Medulla oblongata (tissue), 1 donor: ENCODE data around the gene GCNT2.
"Not testable (repeated sequence)": the region's sequence is repeated elsewhere in the genome, so short reads cannot be mapped to it uniquely, and the experiment has no call there.

ENCODE experiments used
- DNase-seq: peaks from one replicate; pipeline ENCODE4 v3.0.0-alpha.2; 2015; ENCODE audit errors: extremely low spot score

Gene GCNT2

DNA sequence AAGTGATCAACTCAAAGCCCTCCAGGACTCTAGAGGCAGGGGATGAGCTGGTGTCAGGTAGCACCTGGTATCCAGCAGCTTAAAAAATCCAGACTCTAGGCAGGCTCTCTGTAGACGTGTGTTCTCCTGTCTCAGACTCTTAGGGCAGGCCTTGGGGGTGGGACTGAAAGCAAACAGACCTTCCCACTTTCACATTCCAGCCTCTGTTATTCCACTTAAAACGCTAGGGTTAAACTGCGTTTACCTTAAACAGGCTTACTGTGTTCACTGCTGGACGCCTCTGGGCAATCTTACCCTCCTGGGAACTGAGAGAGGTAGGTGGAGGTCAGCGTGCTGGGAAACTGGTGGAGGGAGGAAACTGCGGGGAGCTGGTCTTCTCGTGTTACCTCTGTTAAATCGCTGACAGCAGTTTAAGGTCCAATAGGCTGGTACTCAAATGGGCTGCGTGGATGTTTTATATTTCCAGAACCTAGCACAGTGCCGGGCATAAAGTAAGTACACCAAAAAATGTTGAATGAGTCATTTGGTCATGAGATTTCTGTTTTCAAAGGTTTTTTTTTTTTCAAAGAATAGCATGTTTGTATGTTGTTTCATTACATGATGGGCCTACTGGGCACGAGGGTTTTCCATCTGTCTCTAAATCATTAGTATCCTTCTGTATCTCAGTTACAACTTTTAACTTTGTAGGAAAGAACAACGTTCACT, at the start of gene GCNT2:
TSS of gene GCNT2 (plus strand) at position 248 of the 705 bp plus-strand sequence. CDS start 7,561 bp downstream, outside the sequence.
- no peak for DNase-seq

DNA sequence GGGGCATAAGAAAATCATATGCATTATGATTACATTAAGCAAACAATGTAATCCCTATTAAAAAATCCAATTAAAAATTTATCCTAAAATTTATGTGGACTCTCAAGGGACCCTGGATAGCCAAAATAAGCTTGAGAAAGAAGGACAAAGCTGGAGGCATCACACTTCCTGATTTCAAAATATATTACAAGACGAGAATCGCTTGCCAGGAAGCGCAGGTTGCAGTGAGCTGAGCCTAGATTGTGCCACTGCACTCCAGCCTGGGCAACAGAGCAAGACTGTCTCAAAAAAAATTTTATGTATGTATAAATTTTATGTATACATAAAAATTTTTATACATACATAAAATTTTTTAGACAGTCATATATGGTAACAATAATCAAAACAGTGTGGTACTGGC, 48.5 kb upstream of the GCNT2 start:
- no peak for DNase-seq

DNA sequence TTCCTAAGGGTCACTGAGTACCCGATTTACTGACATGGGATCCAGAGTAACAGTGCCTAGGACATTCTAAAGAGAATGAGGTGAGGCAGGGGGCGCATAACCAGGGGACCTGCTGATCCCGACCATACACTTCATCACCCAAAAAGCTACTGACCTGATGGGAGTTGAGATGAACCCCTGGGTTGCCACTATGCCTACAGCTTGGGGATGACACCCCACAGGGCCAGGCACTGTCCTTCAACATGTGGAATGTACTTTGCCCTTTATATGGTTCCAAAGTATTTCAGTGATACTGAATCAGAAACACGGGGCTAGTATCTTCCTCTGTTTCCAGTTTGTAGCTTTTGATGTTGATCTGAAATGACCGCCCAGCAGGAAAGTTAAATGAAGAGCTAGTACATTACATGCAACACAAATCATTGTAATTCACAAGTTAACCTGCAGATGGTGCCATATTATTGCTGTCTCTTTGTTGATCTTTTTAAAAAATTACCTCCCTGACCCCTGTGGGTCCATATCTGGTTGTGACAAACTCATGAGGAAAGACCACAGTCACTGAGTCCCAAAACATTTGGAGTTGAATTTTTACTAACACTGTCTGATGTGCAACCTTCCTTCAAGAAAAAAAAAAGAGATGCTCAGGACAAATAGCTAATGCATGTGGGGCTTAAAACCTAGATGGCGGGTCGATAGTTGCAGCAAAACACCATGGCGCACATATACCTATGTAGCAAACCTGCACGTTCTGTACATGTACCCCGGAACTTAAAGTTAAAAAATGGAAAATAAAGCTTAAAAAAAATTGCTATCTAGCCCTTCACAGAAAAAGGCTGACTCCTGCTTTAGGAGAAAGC, 42.7 kb upstream of the GCNT2 start:
- DNase-seq: peak; percentile 10

DNA sequence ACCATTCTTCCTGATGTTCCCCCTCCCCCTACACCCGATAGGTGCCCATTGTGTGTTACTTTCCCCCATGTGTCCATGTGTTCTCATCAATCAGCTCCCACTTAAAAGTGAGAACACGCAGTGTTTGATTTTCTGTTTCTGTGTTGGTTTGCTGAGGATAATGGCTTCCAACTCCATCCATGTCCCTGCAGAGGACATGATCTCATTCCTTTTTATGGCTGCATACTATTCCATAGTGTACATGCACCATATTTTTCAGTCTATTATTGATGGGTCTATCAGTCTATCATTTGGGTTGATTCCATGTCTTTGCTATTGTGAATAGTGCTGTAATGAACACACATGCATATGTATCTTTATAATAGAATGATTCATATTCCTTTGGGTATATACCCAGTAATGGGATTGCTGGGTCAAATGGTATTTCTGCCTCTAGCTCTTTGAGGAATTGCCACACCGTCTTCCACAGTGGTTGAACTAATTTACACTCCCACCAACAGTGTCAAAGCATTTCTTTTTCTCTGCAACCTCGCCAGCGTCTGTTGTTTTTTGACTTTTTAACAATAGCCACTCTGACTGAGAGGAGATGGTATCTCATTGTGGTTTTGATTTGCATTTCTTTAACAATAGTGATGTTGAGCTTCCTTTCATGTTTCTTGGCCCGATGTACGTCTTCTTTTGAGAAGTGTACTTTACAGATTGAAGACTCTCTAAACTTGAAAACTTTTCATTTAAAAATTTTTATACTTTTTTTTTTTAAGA, 41.0 kb upstream of the GCNT2 start:
- DNase-seq: no peak

DNA sequence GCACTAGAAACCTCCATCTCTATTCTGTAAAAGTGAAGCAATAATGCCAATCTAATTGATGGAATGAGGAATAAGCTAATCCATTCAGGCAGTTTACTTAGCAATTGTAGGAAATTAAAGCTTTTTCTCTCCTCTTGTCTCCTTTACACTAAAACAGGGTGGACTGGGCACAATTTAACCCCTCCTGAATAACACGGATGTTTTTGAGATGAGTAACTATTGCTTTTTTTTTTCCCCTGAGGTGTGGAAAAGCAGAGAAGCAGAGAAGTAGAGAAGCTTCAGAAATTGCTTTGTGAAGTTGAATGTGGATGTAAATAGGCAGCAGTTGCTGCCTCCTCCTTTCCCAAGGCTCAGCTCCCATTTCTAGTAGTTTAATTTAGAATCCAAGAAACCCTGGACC, 40.0 kb upstream of the GCNT2 start:
- no peak for DNase-seq

DNA sequence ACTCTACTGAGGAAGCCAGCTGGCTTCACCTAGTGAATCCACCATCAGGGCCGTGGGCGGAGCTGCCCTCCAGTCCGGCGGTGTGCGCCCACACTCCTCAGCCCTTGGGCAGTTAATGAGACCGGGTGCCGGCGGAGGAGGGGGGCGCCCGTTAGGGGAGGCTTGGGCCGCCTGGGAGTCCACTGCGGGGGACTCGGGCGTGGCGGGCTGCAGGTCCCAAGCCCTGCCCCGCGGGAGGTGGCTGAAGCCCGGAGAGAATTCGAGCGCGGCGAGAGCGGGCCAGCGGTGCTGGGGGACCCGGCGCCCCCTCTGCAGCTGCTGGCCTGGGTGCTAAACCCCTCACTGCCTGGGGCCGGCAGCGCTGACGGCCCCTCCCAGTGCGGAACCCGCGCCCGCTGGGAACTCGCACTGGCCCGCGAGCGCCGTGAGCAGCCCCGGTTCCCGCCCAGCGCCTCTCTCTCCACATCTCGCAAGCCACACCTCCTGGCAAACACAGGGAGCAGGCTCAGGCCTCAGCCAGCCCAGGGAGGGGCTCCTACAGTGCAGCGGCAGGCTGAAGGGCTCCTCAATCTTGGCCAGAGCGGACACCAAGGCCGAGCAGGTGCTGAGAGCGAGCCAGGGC, 38.4 kb upstream of the GCNT2 start:
- DNase-seq: no peak

DNA sequence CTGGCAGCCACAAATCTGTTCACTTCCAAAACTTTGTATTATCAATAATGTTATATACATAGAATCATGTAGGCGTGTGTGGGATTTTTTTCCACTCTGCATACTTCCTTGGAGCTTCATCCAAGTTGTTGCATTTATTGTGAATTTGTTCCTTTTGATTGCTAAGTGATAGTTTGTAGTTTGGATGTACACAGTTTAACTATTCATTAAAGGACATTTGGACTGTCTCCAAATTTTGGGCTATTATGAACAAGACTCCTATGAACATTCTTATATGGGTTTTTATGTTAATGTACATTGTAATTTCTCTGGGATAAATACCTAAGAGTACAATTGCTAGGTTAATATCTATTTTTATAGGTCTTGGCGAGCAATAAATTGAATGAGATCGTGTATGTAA, 36.2 kb upstream of the GCNT2 start:
- no peak for DNase-seq

DNA sequence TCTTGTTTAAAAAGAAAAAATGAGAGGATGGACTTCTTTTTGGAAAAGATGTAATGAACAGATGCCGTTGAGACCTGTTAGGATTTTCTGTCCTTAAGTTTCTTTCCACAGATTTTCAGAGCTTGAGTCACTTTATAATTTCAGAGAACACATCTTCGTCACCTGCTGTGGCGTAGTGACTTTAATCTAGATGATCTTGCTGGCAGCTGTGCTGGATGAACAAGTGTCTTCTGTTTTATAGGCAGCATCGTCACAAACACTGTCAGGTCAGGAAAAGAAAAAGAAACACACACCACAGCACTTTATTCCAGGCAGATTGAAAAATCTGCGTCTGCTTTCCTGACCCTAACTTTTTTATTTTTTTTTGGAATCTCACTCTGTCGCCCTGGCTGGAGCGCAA, 35.7 kb upstream of the GCNT2 start:
- no peak for DNase-seq

DNA sequence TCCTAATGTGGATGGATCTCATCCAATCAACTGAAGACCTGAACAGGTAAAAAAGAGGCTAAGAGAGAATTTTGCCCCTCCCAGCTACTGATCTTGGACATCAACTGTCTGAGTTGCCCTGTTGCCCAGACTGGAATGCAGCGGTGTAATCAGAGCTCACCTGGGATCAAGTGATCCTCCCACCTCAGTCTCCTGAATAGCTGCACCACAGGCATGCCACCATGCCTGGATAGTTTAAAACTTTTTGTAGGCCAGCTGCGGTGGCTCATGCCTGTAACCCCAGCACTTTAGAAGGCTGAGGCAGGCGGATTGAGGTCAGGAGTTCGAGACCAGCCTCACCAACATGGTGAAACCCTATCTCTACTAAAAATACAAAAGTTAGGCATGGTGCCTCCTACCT, 34.9 kb upstream of the GCNT2 start:
- DNase-seq: no peak

DNA sequence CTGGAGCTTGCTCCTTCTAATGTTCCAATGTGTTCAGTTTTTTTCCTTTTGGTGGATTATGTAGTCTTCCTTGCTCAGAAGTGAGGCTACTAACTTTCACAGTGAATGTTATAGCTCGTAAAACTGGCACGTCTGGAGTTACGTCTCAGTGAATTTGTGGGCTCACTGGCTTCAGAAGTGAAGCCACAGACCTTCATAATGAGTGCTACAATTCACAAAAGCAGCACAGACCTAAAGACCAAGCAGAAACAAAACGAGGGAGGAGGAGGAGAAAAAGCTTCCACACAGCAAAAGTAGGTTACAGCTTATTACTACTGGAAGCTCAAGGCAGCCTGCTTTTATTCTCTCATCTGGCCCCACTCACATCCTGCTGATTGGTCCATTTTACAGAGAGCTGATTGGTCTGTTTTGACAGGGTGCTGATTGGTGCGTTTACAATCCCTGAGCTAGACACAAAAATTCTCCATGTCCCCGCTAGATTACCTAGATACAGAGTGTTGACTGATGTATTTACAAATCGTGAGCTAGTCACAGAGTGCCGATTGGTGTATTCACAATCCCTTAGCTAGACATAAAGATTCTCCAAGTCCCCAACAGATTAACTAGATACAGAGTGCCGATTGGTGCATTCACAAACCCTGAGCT, 34.1 kb upstream of the GCNT2 start:
- not testable (repeated sequence) for DNase-seq

DNA sequence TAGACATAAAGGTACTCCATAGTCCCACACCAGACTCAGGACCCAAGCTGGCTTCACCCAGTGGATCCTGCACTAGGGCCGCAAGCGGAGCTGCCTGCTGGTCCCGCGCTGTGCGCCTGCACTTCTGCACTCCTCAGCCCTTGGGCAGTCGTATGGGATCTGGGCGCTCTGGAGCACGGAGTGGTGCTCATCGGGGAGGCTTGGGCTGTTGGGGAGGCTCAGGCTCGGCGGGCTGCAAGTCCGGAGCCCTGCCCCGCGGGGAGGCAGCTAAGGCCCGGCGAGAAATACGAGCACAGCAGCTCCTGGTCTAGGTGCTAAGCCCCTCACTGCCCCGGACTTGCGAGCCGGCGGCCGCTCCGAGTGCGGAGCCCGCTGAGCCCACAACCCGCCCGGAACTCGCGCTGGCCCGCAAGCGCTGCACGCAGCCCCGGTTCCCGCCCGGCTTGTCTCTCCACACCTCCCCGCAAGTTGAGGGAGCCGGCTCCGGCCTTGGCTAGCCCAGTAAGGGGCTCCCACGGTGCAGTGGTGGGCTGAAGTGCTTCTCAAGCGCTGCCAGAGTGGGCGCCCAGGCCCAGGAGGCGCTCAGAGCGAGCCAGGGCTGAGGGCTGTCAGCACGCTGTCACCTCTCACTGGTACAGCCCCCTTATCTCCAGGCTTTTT, 33.4 kb upstream of the GCNT2 start:
- no peak for DNase-seq

DNA sequence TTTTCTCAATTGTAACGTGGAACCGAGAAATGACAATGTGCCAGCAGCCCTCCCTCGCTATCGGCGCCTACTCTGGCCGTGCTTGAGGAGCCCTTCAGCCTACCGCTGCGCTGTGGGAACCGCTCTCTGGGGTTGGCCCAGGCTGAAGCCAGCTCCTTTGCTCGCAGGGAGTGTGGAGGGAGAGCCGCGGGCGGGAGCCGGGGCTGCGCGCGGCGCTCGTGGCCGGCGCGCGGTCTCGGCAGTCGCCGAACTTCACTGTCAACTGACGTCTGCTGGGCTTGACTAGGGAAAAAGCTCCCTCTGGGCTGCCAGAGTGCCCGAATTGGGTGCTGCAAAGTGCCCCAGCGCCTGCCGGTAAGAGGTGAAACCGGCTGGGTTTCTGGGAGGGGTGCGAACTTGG, 29.7 kb upstream of the GCNT2 start:
- no peak for DNase-seq

DNA sequence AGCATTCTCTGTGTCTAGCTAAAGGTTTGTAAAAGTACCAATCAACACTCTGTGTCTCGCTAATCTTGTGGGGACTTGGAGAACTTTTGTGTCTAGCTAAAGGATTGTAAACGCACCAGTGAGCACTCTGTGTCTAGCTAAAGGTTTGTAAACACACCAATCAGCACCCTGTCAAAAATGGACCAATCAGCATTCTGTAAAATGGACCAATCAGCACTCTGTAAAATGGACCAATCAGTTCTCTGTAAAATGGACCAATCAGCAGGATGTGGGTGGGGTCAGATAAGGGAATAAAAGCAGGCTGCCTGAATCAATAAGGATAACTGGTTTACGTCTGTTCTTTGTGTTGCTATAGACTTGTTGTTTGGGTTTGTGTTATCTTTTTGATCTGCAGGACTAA, 29.2 kb upstream of the GCNT2 start:
- DNase-seq: not testable (repeated sequence)

DNA sequence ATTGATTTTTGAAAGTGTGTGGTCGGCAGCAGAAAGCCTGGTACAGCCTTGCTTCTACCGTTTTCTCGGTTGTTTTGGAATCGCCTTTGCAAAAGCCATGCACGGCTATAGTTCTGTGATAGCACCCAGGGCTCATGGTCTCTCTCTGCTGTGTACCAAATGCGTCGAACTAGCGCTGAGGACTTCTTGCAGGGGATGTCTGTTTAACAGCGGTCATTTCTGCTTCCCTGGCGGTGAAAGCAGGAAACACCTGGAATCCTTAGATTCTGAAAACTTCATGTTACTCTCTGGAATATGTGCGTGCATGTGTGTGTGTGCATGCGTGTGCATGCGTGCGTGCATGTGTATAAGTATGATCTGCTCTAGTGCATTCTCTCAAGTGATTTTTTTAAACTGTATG, 26.1 kb upstream of the GCNT2 start:
- no peak for DNase-seq

DNA sequence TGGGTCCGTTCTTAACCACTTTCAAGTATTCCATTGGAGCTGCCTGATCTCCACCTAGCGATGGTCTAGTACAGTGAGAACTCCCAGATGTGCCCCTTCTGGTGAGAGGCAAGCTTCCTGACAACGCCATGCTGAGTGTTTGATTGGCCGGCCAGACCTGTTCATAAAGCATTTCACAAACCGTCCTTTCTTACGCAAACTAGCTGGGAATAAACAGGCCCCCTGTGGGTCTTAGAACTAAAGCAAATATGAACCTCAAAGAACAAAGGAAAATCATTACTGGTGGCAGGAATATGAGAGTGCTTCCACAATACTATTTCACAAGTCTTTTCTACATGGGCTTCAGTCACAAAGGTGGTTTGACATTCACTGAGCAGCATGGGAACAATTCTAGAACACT, 15.6 kb upstream of the GCNT2 start:
- no peak for DNase-seq

DNA sequence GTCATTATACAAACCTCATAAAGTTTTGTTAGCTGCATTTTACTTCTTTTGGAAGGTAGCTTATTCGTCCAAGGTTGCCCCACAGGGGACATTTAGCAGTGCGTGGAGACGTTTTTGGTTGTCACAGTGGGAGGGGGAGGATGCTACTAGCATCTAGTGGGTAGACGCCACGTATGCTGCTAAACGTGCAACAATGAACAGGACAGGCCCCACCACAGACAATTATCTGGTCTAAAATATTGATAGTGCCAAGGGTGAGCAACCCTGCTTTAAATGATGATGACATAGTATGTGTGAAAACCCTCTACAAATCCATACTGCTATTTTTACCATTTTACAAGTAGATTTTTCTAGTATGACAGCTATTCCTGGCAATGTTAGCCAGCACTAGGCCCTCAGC, 13.9 kb upstream of the GCNT2 start:
- DNase-seq: no peak

DNA sequence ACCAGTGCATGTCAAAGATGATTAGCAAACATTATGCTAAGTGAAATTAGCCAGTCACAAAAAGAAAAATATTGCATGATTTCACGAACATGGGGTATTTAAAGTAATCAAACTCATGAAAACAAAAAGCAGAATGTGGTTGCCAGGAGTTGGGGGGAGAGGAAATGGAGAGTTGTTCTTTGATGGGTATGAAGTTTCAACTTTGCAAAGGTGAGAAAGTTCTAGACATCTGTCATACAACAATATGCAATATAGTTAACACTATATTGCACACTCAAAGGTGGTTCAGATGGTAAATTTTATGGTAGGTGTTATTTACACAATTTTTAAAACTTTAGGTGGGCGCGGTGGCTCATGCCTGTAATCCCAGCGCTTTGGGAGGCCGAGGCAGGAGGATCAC, 13.4 kb upstream of the GCNT2 start:
- DNase-seq: no peak

DNA sequence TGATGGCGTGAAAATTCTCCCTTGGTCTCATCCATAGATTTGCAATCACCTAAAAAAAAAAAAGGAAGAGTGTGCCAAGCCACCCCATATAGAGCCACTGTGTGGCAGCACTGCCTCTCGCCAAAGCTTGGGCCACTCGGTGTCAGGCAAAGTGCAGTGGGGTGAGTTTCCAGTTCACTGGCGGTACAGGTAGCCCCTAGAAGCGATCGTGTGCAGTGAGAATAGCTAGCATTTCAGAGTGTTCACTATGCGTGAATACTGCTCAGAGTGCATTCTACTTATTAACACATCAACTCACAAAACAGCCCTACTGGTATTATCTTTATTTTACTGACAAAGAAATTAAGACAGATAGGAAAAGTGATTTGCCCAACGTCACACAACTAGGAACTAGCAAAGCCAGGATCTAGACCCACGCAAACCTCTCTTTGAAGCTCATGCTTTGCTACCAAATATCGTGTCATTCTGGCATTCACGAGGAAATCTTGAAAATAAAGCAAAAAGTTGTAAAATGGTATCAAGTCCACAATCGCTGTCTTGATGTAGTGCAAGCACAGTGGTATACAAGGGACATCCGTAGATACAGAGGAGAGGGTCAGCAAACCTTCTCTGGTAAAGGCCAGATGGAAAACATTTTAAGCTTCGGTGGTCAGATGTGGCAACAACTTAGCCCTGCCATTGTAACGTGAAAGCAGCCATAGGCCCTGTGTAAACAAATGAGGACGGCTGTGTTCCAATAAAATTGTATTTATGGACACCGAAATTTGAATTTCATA, 10.4 kb upstream of the GCNT2 start:
- DNase-seq: peak; percentile 74

DNA sequence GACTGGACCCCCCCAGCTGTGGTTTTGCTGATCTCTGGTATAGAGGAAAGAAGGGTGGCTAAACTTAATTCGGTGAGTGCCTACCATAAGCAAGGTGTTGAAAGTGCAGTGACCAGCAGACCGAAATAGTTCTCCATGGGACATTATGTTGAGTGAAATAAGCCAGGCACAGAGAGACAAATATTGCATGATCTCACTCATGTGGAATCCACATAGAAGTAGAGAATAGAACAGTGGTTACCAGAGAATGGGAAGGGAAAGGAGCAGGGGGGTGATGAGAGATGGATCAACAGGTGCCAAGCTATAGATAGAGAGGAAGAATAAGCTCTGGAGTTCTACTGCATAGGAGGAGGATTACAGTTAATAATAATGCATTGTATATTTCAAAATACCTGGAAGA, 9.7 kb upstream of the GCNT2 start:
- no peak for DNase-seq

DNA sequence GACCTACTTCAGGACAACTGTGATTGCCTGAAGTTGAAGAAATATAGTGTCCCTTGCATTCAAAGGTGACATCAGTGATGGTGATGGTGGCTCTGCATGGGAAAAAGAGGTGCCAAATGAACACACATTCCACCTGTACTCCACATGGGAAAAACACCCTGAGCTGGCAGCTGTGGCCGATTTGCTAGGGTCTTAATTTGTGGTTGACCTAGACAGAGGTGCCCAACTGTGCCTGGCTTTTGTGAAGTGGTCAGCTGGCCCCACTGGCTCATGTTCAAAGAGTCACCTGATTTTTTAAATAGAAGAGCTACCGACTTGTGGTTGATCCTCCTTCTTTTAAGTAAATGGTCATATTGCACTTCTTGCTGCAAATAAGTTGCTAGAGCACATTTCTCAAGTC, 7.6 kb upstream of the GCNT2 start:
- no peak for DNase-seq
